ENCODE results near the gene AMD1.

- TF ChIP-seq EP300 (IDR thresholded peaks at IDR 0.05): no peak
- no peak for TF ChIP-seq CEBPB (IDR thresholded peaks at IDR 0.05)
- TF ChIP-seq CTCF (IDR thresholded peaks at IDR 0.05): no peak
- no peak for TF ChIP-seq RCOR1 (IDR thresholded peaks at IDR 0.05; ENCODE audit: low read depth, low read length)
- TF ChIP-seq SMC3 (IDR thresholded peaks at IDR 0.05): no peak
- TF ChIP-seq RARB (CRISPR knock-in tag; IDR thresholded peaks at IDR 0.05): no peak
- no peak for TF ChIP-seq MAZ (IDR thresholded peaks at IDR 0.05; ENCODE audit: borderline replicate concordance, low read depth, low read length)
- no peak for TF ChIP-seq MYC (IDR thresholded peaks at IDR 0.05; ENCODE audit: borderline replicate concordance, low read length)
- TF ChIP-seq POLR2A (IDR thresholded peaks at IDR 0.05; ENCODE audit: low read length): no peak
- TF ChIP-seq, protein P1, sequence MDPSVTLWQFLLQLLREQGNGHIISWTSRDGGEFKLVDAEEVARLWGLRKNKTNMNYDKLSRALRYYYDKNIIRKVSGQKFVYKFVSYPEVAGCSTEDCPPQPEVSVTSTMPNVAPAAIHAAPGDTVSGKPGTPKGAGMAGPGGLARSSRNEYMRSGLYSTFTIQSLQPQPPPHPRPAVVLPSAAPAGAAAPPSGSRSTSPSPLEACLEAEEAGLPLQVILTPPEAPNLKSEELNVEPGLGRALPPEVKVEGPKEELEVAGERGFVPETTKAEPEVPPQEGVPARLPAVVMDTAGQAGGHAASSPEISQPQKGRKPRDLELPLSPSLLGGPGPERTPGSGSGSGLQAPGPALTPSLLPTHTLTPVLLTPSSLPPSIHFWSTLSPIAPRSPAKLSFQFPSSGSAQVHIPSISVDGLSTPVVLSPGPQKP (IDR thresholded peaks at IDR 0.05; ENCODE audit: low read depth, low read length): no peak
These were observed 9.7 kb downstream of the AMD1 start for GRCh38 chr6:110884321-110884720.

All from A549 (cell line).